Smooth muscle cell (in vitro differentiated cells): Measurements from ENCODE around the gene CACNB4. TPM values are rescaled to one million over a fixed set of nuclear protein-coding genes. Genes with fewer than 3 reads are reported as not detected.

Source experiments
- DNase-seq: peaks from one replicate; lab custom pipeline; 2025; ENCODE audit not compliant: unreplicated experiment; lab: John Stamatoyannopoulos, UW
- H2AFZ ChIP-seq: fragments of 200-600 bp; sonication (generic); 2 replicates; pipeline ENCODE4 v1.6.0; 2016; ENCODE audit warnings: antibody characterized with exemption, low read depth, mild to moderate bottlenecking
- H3F3A ChIP-seq: fragments of 200-600 bp; sonication (generic); 2 replicates; pipeline ENCODE4 v1.6.0; 2017; ENCODE audit warnings: antibody characterized with exemption, low read depth
- H3K27ac ChIP-seq: fragments of 200-600 bp; sonication (generic); 2 replicates; pipeline ENCODE4 v1.5.1; 2016; ENCODE audit warnings: low read depth, mild to moderate bottlenecking
- H3K27me3 ChIP-seq: fragments of 200-600 bp; sonication (generic); 2 replicates; pipeline ENCODE4 v1.6.1; 2016; ENCODE audit warnings: low read depth, mild to moderate bottlenecking
- H3K36me3 ChIP-seq: fragments of 200-600 bp; sonication (generic); 2 replicates; pipeline ENCODE4 v1.5.1; 2016; ENCODE audit warnings: low read depth
- H3K4me1 ChIP-seq: fragments of 200-600 bp; sonication (generic); 2 replicates; pipeline ENCODE4 v1.5.1; 2016; ENCODE audit warnings: low read depth
- H3K4me2 ChIP-seq: fragments of 200-600 bp; sonication (generic); 2 replicates; pipeline ENCODE4 v1.6.0; 2016; ENCODE audit warnings: mild to moderate bottlenecking
- H3K4me3 ChIP-seq: fragments of 200-600 bp; sonication (generic); 2 replicates; pipeline ENCODE4 v1.5.1; 2016; ENCODE audit warnings: mild to moderate bottlenecking
- H3K79me2 ChIP-seq: fragments of 200-600 bp; sonication (generic); 2 replicates; pipeline ENCODE4 v1.6.0; 2016; ENCODE audit warnings: low read depth, mild to moderate bottlenecking
- H3K9ac ChIP-seq: fragments of 200-600 bp; sonication (generic); 2 replicates; pipeline ENCODE4 v1.6.0; 2016; ENCODE audit warnings: low read depth
- H3K9me3 ChIP-seq: fragments of 200-600 bp; sonication (generic); replicated peaks from 2 replicates; pipeline ENCODE4 v1.5.1; 2016; ENCODE audit warnings: low read depth
- H4K20me1 ChIP-seq: fragments of 200-600 bp; sonication (generic); 2 replicates; pipeline ENCODE4 v1.6.0; 2016; ENCODE audit warnings: low read depth
- CTCF ChIP-seq: fragments of 200-600 bp; sonication (generic); IDR thresholded peaks from 2 replicates; pipeline ENCODE4 v1.5.1; 2017; ENCODE audit warnings: borderline replicate concordance, mild to moderate bottlenecking, antibody characterized with exemption; ENCODE audit not compliant: insufficient read depth, poor library complexity, severe bottlenecking
- WGBS: methylation state at CpG from one replicate; pipeline ENCODE4 v1.1.7; 2016; ENCODE audit warnings: low lambda C conversion rate; 5-methylcytosine and 5-hydroxymethylcytosine counted together
- polyA plus RNA-seq: library from polyadenylated mRNA; unstranded; fragments of >200 nt; fragmentation: Nextera tagmentation; extraction: Ambion mirVana; gene quantifications from 2 replicates; pipeline ENCODE4 v1.2.1, GENCODE V29; 2016
- total RNA-seq: library from RNA; depleted of rRNA; stranded (reverse); fragments of >200 nt; gene quantifications from 2 replicates; pipeline ENCODE4 v1.2.3, GENCODE V29; 2014

Gene CACNB4
- total and polyA plus RNA-seq, 2 experiments from 2014 or later: 0.06 to 1.4 TPM

GRCh38 chr2:152103271-152103670 lies 4.4 kb upstream of the CACNB4 start:
- Histone ChIP-seq H3K9ac (no peak overlapping the region), H3K4me3 (no peak overlapping the region), H3K4me2 (no peak overlapping the region), H3K9me3 (no peaks in the 10 kb centered on the region), H4K20me1 (no peaks in the 10 kb centered on the region), H3K79me2 (no peaks in the 10 kb centered on the region), H3K27me3 (peaks cover 41% of the 10 kb centered on the region), H3F3A (no peaks in the 10 kb centered on the region), H3K36me3 (no peaks in the 10 kb centered on the region), H3K27ac (no peak overlapping the region), H2AFZ (no peak overlapping the region), H3K4me1 (peaks cover 6% of the 10 kb centered on the region)
- TF ChIP-seq CTCF: no peak
- WGBS: 94% methylated on average over 3 of the region's 3 CpGs
- DNase-seq: no peak

GRCh38 chr2:152100961-152101360 lies 2.1 kb upstream of the CACNB4 start:
- WGBS: 79% methylated on average over 2 of the region's 2 CpGs
- no peak for DNase-seq

GRCh38 chr2:152099367-152100050 lies 665 bp upstream of the CACNB4 start:
- no peak for DNase-seq
- H3K36me3 ChIP-seq: no peaks in the 10 kb centered on the region
- H3K9ac ChIP-seq: no peak overlapping the region
- H3K4me1 ChIP-seq: peaks cover 6% of the 10 kb centered on the region
- H3K9me3 ChIP-seq: no peaks in the 10 kb centered on the region
- H3K27me3 ChIP-seq: peaks cover 41% of the 10 kb centered on the region
- TF ChIP-seq CTCF: no peak
- no peaks in the 10 kb centered on the region for H4K20me1 ChIP-seq
- H3K4me2 ChIP-seq: peak overlapping the region; percentile 98
- peaks cover 7% of the 10 kb centered on the region for H3F3A ChIP-seq
- H2AFZ ChIP-seq: peak overlapping the region; percentile 46
- H3K4me3 ChIP-seq: peak overlapping the region; percentile 66
- H3K79me2 ChIP-seq: no peaks in the 10 kb centered on the region
- WGBS: 16% methylated on average over 19 of the region's 19 CpGs
- no peak overlapping the region for H3K27ac ChIP-seq

More at GRCh38 chr2:152100961-152101360, 2.1 kb upstream of the CACNB4 start:
- no peaks in the 10 kb centered on the region for H3K9me3 ChIP-seq
- H3K9ac ChIP-seq: no peak overlapping the region
- H4K20me1 ChIP-seq: no peaks in the 10 kb centered on the region
- peaks cover 41% of the 10 kb centered on the region for H3K27me3 ChIP-seq
- H3F3A ChIP-seq: peaks cover 7% of the 10 kb centered on the region
- H3K79me2 ChIP-seq: no peaks in the 10 kb centered on the region
- no peak for TF ChIP-seq CTCF
- no peak overlapping the region for H3K4me3 ChIP-seq
- no peak overlapping the region for H3K27ac ChIP-seq
- H2AFZ ChIP-seq: no peak overlapping the region
- H3K36me3 ChIP-seq: no peaks in the 10 kb centered on the region
- H3K4me1 ChIP-seq: peaks cover 6% of the 10 kb centered on the region
- no peak overlapping the region for H3K4me2 ChIP-seq

- H3K4me3 ChIP-seq: peak overlapping the region; percentile 66
- no peaks in the 10 kb centered on the region for H3K9me3 ChIP-seq
- H4K20me1 ChIP-seq: no peaks in the 10 kb centered on the region
- H3K27me3 ChIP-seq: peaks cover 37% of the 10 kb centered on the region
- H3K4me2 ChIP-seq: peak overlapping the region; percentile 98
- 1% methylated on average over 50 of the region's 52 CpGs for WGBS
- TF ChIP-seq CTCF: no peak
- H3K79me2 ChIP-seq: no peaks in the 10 kb centered on the region
- no peak for DNase-seq
- H2AFZ ChIP-seq: peak overlapping the region; percentile 10
- H3K27ac ChIP-seq: no peak overlapping the region
- no peaks in the 10 kb centered on the region for H3K36me3 ChIP-seq
- no peak overlapping the region for H3K9ac ChIP-seq
- H3F3A ChIP-seq: peaks cover 7% of the 10 kb centered on the region
- H3K4me1 ChIP-seq: peaks cover 6% of the 10 kb centered on the region
Observed at GRCh38 chr2:152097801-152098495, 896 bp downstream of the CACNB4 start.
